SU-DHL-6 (cell line): Measurements from ENCODE around the gene PLD1.

Experiments used
- H2AFZ ChIP-seq: fragments of 200-600 bp; sonication (generic); 2 replicates; pipeline ENCODE4 v1.6.1; 2014; ENCODE audit warnings: low read depth, mild to moderate bottlenecking, moderate library complexity, mixed read lengths, antibody characterized with exemption, low read length; ENCODE audit not compliant: severe bottlenecking
- H3F3A ChIP-seq: fragments of 200-600 bp; shearing (Covaris generic); 2 replicates; pipeline ENCODE4 v1.6.0; 2016; ENCODE audit warnings: antibody characterized with exemption, mild to moderate bottlenecking; ENCODE audit not compliant: insufficient read depth
- H3K27ac ChIP-seq: fragments of 200-600 bp; sonication (generic); 2 replicates; pipeline ENCODE4 v1.5.1; 2016; ENCODE audit warnings: low read depth, mild to moderate bottlenecking, low read length, moderate library complexity, mixed read lengths
- H3K27me3 ChIP-seq: fragments of 200-600 bp; sonication (generic), shearing (Covaris generic); 2 replicates; pipeline ENCODE4 v1.6.0; 2014; ENCODE audit warnings: mild to moderate bottlenecking, low read length
- H3K36me3 ChIP-seq: fragments of 200-600 bp; sonication (generic); 2 replicates; pipeline ENCODE4 v1.6.1; 2014; ENCODE audit warnings: mild to moderate bottlenecking, low read length, mixed read lengths
- H3K4me2 ChIP-seq: fragments of 300-600, 200-600 bp; shearing (Covaris generic), sonication (generic); 2 replicates; pipeline ENCODE4 v1.6.0; 2014; ENCODE audit warnings: low read length, low read depth, mild to moderate bottlenecking; ENCODE audit not compliant: poor library complexity, severe bottlenecking
- H3K4me3 ChIP-seq: fragments of 200-600 bp; sonication (generic); 2 replicates; pipeline ENCODE4 v1.5.1; 2014; ENCODE audit warnings: antibody characterized with exemption, low read length, mild to moderate bottlenecking, mixed read lengths; ENCODE audit not compliant: insufficient read depth, poor library complexity, severe bottlenecking
- H3K79me2 ChIP-seq: fragments of 200-600 bp; sonication (generic); 2 replicates; pipeline ENCODE4 v1.6.1; 2014; ENCODE audit warnings: mild to moderate bottlenecking, low read length, moderate library complexity; ENCODE audit not compliant: insufficient read depth
- H3K9ac ChIP-seq: fragments of 200-600 bp; sonication (generic); 2 replicates; pipeline ENCODE4 v1.7.0; 2014; ENCODE audit warnings: mild to moderate bottlenecking, low read length
- H3K9me2 ChIP-seq: fragments of 200-600 bp; sonication (generic); replicated peaks from 2 replicates; pipeline ENCODE4 v1.6.1; 2014; ENCODE audit warnings: low read length; ENCODE audit not compliant: insufficient read depth
- H3K9me3 ChIP-seq: fragments of 200-600 bp; sonication (generic); 2 replicates; pipeline ENCODE4 v1.6.1; 2014; ENCODE audit warnings: low read length, mixed read lengths; ENCODE audit not compliant: insufficient read depth
- H4K20me1 ChIP-seq: fragments of 200-600 bp; sonication (generic); 2 replicates; pipeline ENCODE4 v1.6.1; 2014; ENCODE audit warnings: low read depth, mild to moderate bottlenecking, antibody characterized with exemption, low read length, moderate library complexity, mixed read lengths
- EZH2phosphoT487 ChIP-seq: fragments of 200-600 bp; sonication (generic), shearing (Covaris generic); conservative IDR thresholded peaks from 2 replicates; pipeline ENCODE4 v1.6.1; 2018; ENCODE audit warnings: mild to moderate bottlenecking, antibody characterized with exemption, low read length, moderate library complexity, mixed read lengths
- TF ChIP-seq, protein P1 (sequence below): fragments of 200-600 bp; sonication (generic); IDR thresholded peaks from one replicate; pipeline ENCODE4 v1.5.1; 2017; ENCODE audit warnings: antibody characterized with exemption, mild to moderate bottlenecking, low read length, moderate library complexity; ENCODE audit not compliant: insufficient read depth, poor library complexity, severe bottlenecking

PLD1 gene

DNA sequence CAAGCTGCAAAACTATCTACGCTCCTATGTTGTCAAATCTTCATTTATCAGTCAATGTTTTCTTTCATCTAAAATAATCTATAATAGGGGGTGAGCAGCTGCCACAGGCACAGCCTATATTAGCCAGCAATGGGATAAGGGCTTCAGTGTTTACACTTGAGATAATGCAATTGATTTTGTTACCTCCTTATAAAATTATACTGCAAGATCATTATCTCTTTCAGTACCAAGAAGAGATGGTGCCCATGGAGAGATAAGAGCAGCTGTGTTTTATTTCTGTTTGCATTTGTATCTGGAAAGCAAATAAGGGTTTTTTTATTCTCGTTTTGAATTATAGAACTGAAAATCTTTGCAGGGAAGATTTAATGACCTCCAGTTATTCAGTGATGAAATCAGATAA lies 68.9 kb downstream of the PLD1 start:
- Histone ChIP-seq H3K79me2 (no peaks in the 10 kb centered on the region), H3K27me3 (no peaks in the 10 kb centered on the region)

DNA sequence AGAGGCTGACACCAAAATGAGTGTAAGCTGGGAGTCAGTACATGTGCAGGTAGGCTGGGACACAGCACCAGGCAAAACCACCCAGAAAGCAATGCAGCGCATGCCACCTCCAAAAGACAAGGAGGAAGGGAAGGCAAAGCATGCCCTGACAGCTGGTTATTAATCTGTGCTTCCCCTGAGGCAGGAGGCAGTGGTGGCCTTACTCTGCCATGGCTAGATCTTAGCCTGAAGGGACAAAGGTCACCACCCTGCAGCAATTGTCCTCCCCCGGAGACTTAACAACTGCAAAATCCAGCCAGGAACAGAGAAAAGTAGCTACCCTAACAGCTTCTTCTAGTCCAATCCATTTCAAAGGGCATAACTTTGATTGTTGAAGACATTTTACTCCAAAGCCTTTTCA lies 73.7 kb downstream of the PLD1 start:
- Histone ChIP-seq H2AFZ (no peak overlapping the region), H3K9ac (no peak overlapping the region), H3K79me2 (no peaks in the 10 kb centered on the region), H3K9me3 (no peaks in the 10 kb centered on the region), H3K9me2 (no peaks in the 10 kb centered on the region), H3F3A (no peaks in the 10 kb centered on the region), H3K36me3 (no peaks in the 10 kb centered on the region), H4K20me1 (no peaks in the 10 kb centered on the region), H3K27me3 (no peaks in the 10 kb centered on the region), H3K4me3 (no peak overlapping the region), H3K27ac (no peak overlapping the region), H3K4me2 (no peak overlapping the region)
- no peak for TF ChIP-seq EZH2phosphoT487
- TF ChIP-seq, protein P1, sequence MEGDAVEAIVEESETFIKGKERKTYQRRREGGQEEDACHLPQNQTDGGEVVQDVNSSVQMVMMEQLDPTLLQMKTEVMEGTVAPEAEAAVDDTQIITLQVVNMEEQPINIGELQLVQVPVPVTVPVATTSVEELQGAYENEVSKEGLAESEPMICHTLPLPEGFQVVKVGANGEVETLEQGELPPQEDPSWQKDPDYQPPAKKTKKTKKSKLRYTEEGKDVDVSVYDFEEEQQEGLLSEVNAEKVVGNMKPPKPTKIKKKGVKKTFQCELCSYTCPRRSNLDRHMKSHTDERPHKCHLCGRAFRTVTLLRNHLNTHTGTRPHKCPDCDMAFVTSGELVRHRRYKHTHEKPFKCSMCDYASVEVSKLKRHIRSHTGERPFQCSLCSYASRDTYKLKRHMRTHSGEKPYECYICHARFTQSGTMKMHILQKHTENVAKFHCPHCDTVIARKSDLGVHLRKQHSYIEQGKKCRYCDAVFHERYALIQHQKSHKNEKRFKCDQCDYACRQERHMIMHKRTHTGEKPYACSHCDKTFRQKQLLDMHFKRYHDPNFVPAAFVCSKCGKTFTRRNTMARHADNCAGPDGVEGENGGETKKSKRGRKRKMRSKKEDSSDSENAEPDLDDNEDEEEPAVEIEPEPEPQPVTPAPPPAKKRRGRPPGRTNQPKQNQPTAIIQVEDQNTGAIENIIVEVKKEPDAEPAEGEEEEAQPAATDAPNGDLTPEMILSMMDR: no peak

More for the DNA sequence above, 68.9 kb downstream of the PLD1 start:
- no peak overlapping the region for H3K9ac ChIP-seq
- H3K4me3 ChIP-seq: no peak overlapping the region
- no peaks in the 10 kb centered on the region for H4K20me1 ChIP-seq
- H3K36me3 ChIP-seq: no peaks in the 10 kb centered on the region
- no peak overlapping the region for H3K27ac ChIP-seq
- H2AFZ ChIP-seq: no peak overlapping the region
- H3K4me2 ChIP-seq: no peak overlapping the region
- no peaks in the 10 kb centered on the region for H3K9me3 ChIP-seq
- no peaks in the 10 kb centered on the region for H3K9me2 ChIP-seq
- TF ChIP-seq EZH2phosphoT487: no peak
- TF ChIP-seq, protein P1: no peak
- H3F3A ChIP-seq: no peaks in the 10 kb centered on the region

DNA sequence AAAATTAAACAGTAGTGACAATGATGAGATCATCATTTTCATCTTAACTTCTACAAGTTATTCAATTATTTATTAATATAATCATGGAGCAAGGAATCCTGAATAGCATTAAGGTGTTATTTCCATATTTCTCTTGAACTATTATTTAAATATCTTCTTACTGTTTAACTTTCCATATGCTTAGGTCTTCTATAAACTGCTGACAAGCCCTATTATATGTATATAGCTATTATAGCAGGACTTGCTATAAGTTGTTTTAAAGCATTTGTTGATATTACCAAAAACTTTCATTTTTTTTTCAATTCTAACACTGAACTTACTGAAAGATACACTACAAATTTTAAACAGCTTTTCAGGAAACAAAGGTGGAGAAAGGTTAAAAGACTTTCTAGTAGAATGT lies 76.7 kb downstream of the PLD1 start:
- no peak overlapping the region for H3K27ac ChIP-seq
- no peak for TF ChIP-seq EZH2phosphoT487
- TF ChIP-seq, protein P1: no peak
- H3K27me3 ChIP-seq: no peaks in the 10 kb centered on the region
- H3K4me3 ChIP-seq: no peak overlapping the region
- H3K36me3 ChIP-seq: no peaks in the 10 kb centered on the region
- H3K9ac ChIP-seq: no peak overlapping the region
- H3K79me2 ChIP-seq: no peaks in the 10 kb centered on the region
- no peaks in the 10 kb centered on the region for H3K9me2 ChIP-seq
- H3K9me3 ChIP-seq: no peaks in the 10 kb centered on the region
- no peak overlapping the region for H2AFZ ChIP-seq
- H3F3A ChIP-seq: no peaks in the 10 kb centered on the region
- H4K20me1 ChIP-seq: no peaks in the 10 kb centered on the region
- H3K4me2 ChIP-seq: no peak overlapping the region
